Ascending aorta (tissue), 2 donors: ENCODE data around the gene AQP5. TPM values are rescaled to one million over a fixed set of nuclear protein-coding genes. Genes with fewer than 3 reads are reported as not detected.

Source experiments
- DNase-seq, 2 donors: peaks; one replicate each; pipeline ENCODE4 v3.0.0-alpha.2; 2019; ENCODE audit warnings: low spot score in 2 of 2
- H3K27ac ChIP-seq, 2 donors: fragments of 200-600 bp; sonication (generic); one replicate each; pipeline ENCODE4 v1.5.1; 2016 to 2017; ENCODE audit warnings: mild to moderate bottlenecking in 1 of 2
- H3K27me3 ChIP-seq: fragments of 200-600 bp; sonication (generic); one replicate; pipeline ENCODE4 v1.5.1; 2017
- H3K36me3 ChIP-seq, 2 donors: fragments of 200-600 bp; sonication (generic); one replicate each; pipeline ENCODE4 v1.5.1; 2016
- H3K4me1 ChIP-seq, 2 donors: fragments of 200-600 bp; sonication (generic); one replicate each; pipeline ENCODE4 v1.5.1; 2016 to 2017; ENCODE audit warnings: mild to moderate bottlenecking in 1 of 2
- H3K4me3 ChIP-seq, 2 donors: fragments of 200-600 bp; sonication (generic); one replicate each; pipeline ENCODE4 v1.5.1; 2016 to 2017; ENCODE audit warnings: mild to moderate bottlenecking in 1 of 2
- H3K9me3 ChIP-seq, 2 donors: fragments of 200-600 bp; sonication (generic); one replicate each; pipeline ENCODE4 v1.5.1; 2016
- intact Hi-C: fragments of 100-400 bp; cut with DNase I; formaldehyde crosslinking; loops from one replicate; pipeline ENCODE4 v1.15.1; 2023
- total RNA-seq: library from RNA; depleted of rRNA; stranded (reverse); fragments of >200 nt; gene quantifications from one replicate; pipeline ENCODE4 v1.1.0, GENCODE V29; 2016
- TF ChIP-seq, protein P1 (sequence below), 3 experiments: fragments of 200-600 bp in 2 of 3; fragments of 450-650 bp in 1 of 3; sonication (generic) in 2 of 3; IDR thresholded peaks; one replicate each; pipeline ENCODE4 v1.5.1; 2016 to 2019; ENCODE audit warnings: antibody characterized with exemption in 3 of 3, mild to moderate bottlenecking in 1 of 3, moderate library complexity in 1 of 3

Gene AQP5
- total RNA-seq = not detected

DNA sequence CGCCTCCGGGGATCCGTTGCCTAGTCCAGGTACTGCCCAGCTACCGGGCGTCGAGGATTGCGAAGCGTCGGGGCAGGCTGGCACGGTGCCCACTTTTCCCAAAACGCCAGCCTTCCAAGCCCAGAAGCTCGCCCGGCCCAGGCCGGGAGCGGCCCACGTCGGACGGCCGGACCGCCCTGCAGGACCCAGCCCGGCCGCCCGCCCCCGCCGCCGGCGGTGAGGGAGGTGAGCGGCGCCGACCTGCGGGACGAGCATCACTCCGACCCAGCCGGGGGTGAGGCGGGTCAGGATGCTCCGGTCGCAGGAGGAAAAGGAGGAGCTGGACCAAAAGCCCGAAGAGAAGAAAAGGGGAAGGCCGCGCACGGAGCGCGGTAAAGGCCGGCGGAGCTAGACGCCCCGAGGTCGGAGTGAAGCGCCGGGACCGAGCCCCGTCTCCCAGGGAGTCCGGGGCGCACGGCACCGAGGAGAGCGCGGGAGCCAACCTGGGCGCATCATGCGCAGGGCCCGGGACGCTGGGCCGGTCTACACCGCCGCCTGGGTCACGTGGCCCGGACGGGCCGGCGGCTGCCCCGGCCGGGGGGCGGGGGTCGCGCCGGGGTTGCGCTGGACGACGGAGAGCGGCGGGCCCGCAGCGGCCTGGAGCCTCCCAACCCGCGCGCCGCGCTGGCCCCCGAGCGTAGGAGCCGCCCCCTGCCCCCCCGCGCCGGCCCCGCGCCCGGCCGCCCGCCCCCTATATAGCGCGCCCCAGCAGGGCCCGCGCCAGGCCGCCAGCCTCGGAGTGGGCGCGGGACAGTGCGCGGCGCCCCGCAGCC, at the start of gene AQP5:
Gene AQP5 (plus strand): TSS at position 762 of the 812 bp plus-strand sequence. CDS start 146 bp downstream, outside the sequence.
- TF ChIP-seq, protein P1, sequence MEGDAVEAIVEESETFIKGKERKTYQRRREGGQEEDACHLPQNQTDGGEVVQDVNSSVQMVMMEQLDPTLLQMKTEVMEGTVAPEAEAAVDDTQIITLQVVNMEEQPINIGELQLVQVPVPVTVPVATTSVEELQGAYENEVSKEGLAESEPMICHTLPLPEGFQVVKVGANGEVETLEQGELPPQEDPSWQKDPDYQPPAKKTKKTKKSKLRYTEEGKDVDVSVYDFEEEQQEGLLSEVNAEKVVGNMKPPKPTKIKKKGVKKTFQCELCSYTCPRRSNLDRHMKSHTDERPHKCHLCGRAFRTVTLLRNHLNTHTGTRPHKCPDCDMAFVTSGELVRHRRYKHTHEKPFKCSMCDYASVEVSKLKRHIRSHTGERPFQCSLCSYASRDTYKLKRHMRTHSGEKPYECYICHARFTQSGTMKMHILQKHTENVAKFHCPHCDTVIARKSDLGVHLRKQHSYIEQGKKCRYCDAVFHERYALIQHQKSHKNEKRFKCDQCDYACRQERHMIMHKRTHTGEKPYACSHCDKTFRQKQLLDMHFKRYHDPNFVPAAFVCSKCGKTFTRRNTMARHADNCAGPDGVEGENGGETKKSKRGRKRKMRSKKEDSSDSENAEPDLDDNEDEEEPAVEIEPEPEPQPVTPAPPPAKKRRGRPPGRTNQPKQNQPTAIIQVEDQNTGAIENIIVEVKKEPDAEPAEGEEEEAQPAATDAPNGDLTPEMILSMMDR (IDR thresholded peaks at IDR 0.05) = no peak
- no peaks in the 10 kb centered on the region for H3K9me3 ChIP-seq
- H3K27me3 ChIP-seq = no peaks in the 10 kb centered on the region
- peaks cover 0 to 19% of the 10 kb centered on the region in 2 donors for H3K4me1 ChIP-seq
- intact Hi-C loops = loop anchor here (10.0 kb wide), 1 partner anchor 203 kb away; the partner anchor contains the start of gene CERS5
- H3K4me3 ChIP-seq = peak within 1 kb of the TSS; percentile 54 to 62
- H3K27ac ChIP-seq = no peak within 1 kb of the TSS
- no peak for DNase-seq
- H3K36me3 ChIP-seq = no peaks in the 10 kb centered on the region

DNA sequence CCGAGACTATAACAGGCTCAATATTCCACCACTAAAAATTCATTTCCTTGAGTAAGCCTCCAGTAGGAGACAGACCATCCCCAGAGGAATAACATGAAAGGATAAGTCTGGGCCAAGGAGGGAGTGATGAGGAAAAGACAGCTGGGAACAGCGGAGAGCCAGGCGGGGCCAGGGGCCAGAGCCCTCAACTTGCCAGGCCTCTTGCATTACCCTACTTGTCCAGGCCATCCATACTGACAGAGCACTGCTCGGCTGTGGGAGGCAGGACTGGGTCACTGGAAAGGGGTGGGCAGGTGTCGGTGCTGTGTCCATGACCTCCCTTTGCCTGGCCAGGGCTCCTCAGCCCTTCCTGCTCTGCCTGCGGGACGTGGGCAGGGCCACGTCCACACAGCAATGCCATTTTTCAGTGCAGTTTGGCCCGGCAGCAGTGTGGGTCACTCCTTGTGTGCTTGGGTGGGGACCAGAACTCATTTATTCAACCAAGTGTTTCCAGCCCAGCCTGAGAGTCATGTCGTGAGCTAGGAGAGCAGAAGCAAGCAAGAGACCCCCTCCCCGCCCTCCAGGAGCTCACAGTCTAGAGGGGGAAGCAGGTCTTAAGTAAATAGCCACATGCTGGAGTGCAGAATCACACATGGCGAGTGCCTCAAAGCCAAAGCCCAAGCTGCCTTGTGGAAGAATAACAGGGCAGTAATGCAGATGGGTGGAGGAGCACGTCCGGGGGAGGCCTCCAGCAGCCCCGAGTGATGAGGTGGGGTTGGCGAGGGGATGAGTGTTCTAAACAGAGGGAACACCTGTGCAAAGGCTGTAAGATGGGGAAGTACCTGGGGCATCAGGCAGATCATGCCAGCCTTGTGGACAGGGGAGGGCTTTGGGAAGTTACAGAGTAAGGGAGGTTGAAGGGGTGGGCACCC, 49.1 kb upstream of the AQP5 start:
- no peak for DNase-seq
- no peak overlapping the region for H3K4me3 ChIP-seq
- intact Hi-C loops = no loop called here

DNA sequence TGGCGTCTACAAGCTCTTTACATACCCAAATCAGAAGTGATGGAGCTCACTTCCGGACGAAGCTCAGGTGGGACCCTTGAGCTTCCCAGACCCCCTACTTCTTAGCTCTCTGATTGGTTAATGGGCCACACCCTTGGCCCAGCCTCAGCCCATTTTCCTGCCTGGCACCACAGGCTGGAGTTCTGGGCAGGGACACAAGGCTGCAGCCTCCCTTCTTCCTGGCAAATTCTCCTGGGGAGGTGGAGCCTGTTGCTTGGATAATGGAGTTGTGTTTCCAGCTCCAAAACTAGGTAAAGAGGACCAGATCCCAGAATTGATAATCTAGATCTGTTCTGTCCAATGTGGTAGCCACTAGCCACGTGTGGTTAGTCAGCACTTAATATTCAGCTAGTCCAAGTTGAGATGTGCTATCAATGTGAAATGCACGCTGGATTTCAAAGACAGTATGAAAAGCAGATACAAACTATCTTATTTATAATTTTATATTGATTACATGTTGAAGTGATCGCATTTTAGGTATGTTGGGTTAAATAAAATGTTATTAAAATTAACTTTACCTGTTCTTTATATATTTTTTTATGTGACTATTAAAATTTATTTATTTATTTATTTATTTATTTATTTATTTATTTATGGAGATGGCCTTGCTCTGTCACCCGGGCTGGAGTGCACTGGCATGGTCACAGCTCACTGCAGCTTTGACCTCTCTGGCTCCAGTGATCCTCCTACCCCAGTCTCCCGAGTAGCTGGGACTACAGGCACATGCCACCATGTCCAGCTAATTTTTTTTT, 45.3 kb upstream of the AQP5 start:
- intact Hi-C loops = no loop called here
- Histone ChIP-seq H3K9me3 (no peaks in the 10 kb centered on the region), H3K4me3 (no peak overlapping the region), H3K4me1 (no peaks in the 10 kb centered on the region), H3K27me3 (no peaks in the 10 kb centered on the region), H3K36me3 (no peaks in the 10 kb centered on the region), H3K27ac (no peak overlapping the region)
- DNase-seq = peak in 1 of 2 donors; percentile 25
- TF ChIP-seq, protein P1 (IDR thresholded peaks at IDR 0.05) = no peak

More for the DNA sequence above, 49.1 kb upstream of the AQP5 start:
- Histone ChIP-seq H3K27ac (no peak overlapping the region), H3K4me1 (no peaks in the 10 kb centered on the region), H3K9me3 (no peaks in the 10 kb centered on the region), H3K27me3 (no peaks in the 10 kb centered on the region), H3K36me3 (no peaks in the 10 kb centered on the region)
- TF ChIP-seq, protein P1 (IDR thresholded peaks at IDR 0.05) = no peak

DNA sequence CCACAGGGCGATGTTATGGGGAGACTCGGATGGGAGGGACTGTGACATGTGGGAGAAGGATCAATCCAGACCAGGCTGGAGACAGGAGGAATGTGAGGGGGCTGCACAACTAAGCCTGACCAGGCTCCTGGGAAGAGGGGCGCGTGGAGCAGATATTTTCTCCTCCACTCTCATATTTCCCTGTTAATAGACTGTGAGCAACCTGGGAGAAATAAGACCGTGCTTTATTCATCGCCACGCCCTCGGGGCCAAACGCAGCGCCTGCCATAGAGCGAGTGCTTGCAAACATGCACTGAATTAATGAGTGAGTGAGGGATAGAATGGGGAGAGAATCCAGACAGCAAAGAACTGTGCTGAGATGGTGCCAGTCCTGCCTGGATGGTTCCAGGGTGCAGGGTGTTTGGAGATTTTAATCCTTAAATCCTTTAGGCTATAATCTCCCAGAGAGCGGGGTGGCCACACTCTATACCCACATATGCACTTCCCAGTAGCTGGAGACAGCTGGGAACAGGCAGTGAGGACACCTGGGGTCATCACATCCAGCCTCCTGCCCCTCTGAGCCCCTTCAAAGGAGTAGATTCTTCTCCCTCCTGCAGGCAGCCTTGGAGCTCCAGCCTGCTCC, 44.4 kb upstream of the AQP5 start:
- Histone ChIP-seq H3K27ac (no peak overlapping the region), H3K9me3 (no peaks in the 10 kb centered on the region), H3K4me1 (no peaks in the 10 kb centered on the region), H3K36me3 (no peaks in the 10 kb centered on the region), H3K4me3 (no peak overlapping the region), H3K27me3 (no peaks in the 10 kb centered on the region)
- peak in 1 of 2 donors; percentile 27 for DNase-seq
- intact Hi-C loops = no loop called here
- TF ChIP-seq, protein P1 (IDR thresholded peaks at IDR 0.05) = no peak

DNA sequence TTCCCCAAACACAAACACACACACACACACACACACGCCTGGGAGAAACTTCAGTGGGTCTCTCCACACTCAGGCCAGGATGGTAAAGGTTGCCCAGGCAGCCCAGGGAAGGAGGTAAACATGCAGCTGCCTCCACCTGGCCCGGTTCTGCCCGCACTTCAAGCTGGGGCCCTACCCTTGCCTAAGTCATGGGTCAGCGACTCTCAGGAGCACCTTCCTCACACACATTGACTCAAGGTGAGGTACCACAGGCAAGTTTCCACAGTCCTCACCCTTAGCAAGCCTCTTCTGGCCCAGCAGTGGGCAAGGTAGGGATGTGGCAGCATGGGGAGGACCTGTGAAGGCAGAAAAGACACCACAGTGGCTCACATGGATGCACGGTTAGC, 43.9 kb upstream of the AQP5 start:
- intact Hi-C loops = no loop called here
- peak in 1 of 2 donors; percentile 37 for DNase-seq

More for the DNA sequence above, 43.9 kb upstream of the AQP5 start:
- H3K4me1 ChIP-seq = no peaks in the 10 kb centered on the region
- H3K27ac ChIP-seq = no peak overlapping the region
- no peaks in the 10 kb centered on the region for H3K36me3 ChIP-seq
- H3K4me3 ChIP-seq = no peak overlapping the region
- TF ChIP-seq, protein P1 (IDR thresholded peaks at IDR 0.05) = no peak
- no peaks in the 10 kb centered on the region for H3K9me3 ChIP-seq
- no peaks in the 10 kb centered on the region for H3K27me3 ChIP-seq
